GM19351 (cell line): ENCODE results near the gene FYN.
A peak's percentile ranks its signal among the peaks of the same experiment; 100 is the strongest.

Experiments
- ATAC-seq: cut with Tn5 transposase; IDR thresholded peaks from one replicate; pipeline ENCODE4 v1.9.1; 2021; ENCODE audit warnings: mild to moderate bottlenecking, moderate library complexity; ENCODE audit not compliant: unreplicated experiment

The FYN gene

GRCh38 chr6:111809766-111810165 lies 63.5 kb downstream of the FYN start:
- no peak for ATAC-seq

DNA sequence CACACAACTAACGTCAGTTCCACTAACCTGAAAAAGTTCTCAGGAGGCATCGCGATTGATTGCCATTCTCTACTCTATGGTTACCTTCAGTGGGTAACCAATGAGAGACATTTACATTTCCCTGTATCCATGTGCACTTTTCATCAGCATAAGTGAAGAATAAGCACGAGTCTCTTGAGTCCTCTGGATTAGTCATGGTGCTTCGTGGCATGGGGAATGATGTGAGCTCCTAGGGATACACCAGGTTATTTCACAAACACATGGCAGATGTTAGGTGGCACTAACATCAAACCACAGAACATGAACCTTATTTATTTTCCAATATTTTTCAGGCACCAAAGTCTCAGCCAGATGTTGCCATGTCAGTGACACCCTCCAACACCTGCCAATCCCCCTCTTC lies 64.0 kb downstream of the FYN start:
- ATAC-seq: no peak

GRCh38 chr6:111808493-111808892 lies 64.8 kb downstream of the FYN start:
- ATAC-seq: no peak

- no peak for ATAC-seq
Observed at GRCh38 chr6:111806561-111807497, 66.4 kb downstream of the FYN start.

DNA sequence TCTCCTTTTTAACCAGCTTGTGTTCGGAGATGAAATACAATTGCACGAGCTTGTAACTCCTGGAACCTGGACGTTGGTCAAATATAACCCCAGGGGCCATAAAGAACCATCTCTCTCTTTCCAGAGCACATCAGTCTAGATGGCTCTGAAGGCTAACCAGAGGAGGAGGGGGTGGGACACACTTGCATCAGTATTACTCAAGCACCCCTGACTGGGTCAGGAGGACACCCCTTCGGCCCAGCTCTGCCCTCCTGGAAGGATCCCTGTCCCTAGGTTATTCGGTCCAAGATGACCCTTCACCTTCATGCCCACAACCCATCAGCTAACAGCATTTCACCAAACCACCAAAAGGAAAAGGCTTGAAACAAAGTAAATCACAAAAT lies 67.1 kb downstream of the FYN start:
- peak; percentile 12 for ATAC-seq

- ATAC-seq: peak; percentile 49
Observed at GRCh38 chr6:111805511-111806164, 67.6 kb downstream of the FYN start.

- ATAC-seq: peak; percentile 69
Observed at GRCh38 chr6:111804627-111805235, 68.5 kb downstream of the FYN start.

DNA sequence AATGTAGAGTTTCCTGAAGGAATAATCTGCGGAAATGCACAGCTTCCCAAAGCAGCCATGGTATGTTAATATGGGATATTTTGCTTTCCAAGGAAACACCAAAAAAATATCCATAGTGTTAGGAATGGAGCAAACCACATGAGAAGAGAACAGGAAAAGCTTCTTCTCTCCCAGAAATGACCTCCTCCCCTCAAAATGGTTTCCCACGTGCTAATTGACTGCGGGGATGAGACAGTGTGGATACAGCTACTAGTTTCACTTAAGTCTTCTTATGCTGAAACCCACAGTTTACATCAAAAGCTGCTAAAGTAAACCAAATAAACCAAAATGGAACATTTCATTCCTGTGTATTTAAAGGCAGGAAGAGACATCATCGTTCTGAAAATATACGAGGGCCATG lies 69.4 kb downstream of the FYN start:
- no peak for ATAC-seq

- no peak for ATAC-seq
Observed at GRCh38 chr6:111803371-111803770, 69.9 kb downstream of the FYN start.

DNA sequence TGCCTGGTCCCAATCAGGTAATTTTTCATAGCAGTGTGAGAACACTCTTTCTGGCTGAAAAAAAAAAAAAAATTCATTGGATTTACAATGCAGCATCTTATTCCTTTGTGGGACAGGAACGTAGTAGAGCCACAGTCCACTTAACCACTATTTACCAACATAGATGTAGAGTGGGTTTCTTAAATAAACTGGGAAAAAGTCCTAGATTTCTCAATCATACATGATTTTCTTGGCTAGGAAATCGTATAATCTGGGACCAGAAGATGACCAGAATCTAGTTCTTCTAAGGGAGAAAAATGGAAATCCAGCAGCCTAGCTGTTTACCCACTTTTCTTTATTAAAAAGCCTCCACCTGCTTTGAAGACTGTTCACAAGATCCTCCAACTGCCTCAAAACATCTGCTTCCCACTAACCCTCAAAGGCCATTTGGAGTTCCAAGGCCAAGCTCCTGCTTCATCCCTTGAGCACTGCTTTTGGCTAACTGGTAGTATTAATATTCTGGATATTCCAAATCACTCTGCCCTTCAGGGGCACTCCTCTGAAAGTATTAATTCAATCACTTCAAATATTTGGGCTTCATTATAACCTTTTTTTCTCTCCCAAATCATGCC lies 70.4 kb downstream of the FYN start:
- ATAC-seq: no peak

DNA sequence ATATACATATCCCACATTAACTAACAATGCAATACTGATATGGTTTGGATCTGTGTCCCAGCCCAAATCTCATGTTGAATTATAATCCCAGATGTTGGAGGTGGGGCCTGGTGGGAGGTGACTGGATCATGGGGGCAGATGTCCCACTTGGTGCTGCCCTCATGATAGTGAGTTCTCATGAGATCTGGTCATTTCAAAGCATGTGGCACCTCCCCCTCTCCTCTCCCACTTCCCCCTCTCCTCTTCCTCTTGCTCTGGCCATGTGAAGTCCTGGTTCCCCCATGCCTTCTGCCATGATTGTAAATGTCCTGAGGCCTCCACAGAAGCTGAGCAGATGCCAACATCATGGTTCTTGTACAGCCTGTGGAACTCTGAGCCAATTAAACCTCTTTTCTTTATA lies 71.2 kb downstream of the FYN start:
- ATAC-seq: no peak

DNA sequence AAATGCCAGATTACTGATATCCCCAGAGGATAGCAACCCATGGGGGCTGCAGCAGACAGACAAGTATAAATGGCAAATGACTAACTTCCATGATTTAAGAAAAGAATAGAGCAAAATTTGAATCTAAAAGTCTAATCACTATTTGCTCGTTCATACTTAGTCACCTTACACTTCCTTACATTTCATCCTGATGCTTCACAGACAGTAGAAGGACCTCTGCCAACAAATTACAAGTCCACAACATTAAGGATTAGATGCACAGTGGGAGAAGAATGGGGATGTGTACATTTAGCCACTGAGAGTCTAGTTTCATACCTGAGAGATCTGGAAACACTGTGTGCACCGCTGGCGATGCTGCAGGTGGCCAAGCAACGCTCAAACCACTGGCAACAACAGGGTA lies 72.4 kb downstream of the FYN start:
- ATAC-seq: no peak

GRCh38 chr6:111800259-111800765 lies 72.9 kb downstream of the FYN start:
- ATAC-seq: no peak

DNA sequence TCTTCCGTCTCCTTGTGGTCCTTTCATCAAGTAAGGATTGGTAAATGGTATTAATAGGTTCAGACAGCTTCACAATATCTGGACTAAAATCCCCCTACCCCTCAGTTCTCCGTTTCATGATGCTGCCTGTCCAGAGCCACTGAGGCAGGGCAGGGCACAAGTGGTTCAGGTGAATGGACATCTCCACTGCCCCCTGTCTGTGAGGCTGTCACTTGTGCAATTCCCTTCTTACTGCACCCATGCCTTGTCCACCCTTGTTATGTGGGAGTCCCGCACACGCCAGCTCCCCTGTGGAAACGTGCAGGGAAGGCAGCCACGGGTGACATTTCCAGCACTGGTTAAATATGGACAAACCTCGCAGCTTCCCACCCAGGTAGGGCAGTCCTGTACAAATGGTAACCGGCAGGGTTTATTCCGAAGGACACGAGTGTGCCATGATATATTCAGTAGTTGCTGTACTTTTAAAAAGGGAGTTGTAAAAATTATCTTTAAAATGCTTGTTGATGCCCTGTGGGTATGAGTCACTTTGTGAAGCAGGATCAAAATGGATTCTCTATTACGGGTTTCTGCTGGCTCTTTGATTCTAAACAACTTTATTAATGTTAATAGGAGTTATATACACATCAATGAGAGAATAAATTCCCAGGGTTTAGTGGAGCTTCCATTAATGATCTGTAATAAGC lies 73.5 kb downstream of the FYN start:
- ATAC-seq: no peak

- ATAC-seq: no peak
Observed at GRCh38 chr6:111798281-111798725, 74.9 kb downstream of the FYN start.

GRCh38 chr6:111796310-111796918 lies 76.8 kb downstream of the FYN start:
- ATAC-seq: no peak

- ATAC-seq: no peak
Observed at GRCh38 chr6:111795558-111795957, 77.7 kb downstream of the FYN start.

DNA sequence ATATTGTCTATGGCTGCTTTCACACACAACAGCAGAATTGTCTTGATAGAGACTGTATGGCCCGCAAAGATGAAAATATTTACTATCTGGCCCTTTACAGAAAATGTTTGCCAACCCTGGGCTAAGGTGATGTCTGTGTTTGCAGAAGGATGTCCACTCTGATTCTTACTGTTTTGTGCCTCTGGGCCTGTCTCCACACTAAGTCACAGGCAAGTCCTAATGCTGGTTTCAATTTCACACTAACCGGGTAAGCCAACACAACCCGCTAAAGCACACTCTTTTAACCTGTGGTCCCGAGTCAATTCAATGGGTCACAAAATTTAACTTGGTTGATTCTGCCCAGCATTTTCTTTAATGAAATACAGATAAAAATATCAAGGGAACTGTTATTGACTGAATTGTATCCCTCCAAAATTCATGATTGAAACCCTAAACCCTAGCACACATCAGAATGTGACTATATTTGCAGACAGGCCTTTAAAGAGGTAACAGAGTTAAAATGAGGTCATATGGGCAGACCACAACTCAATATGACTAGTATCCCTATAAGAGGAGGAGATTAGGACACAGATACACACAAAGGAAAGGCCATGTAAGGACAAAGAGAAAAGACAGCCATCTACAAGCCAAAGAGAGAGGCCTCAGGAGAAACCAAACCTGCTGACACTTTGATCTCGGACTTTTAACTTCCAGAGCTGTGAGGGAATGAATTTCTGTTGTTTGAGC lies 78.4 kb downstream of the FYN start:
- peak; percentile 63 for ATAC-seq

- no peak for ATAC-seq
Observed at GRCh38 chr6:111794300-111794699, 79.0 kb downstream of the FYN start.
